ENCODE measurements around the gene PARP9. TPM values are rescaled to one million over a fixed set of nuclear protein-coding genes. Genes with fewer than 3 reads are reported as not detected.

The PARP9 gene
- total and polyA plus RNA-seq, 2 of the 4 experiments (the other 2 are of a cell fraction), result 6.7 to 7.7 TPM

- DNase-seq, result no peak
- Histone ChIP-seq H2AK5ac (ENCODE audit: low read depth, low read length) (no peak overlapping the region), H3K9me3 (ENCODE audit: control insufficient read depth, insufficient read depth, low read length) (no peaks in the 10 kb centered on the region), H3K4me2 (ENCODE audit: low read depth, low read length) (no peak overlapping the region), H3K4ac (ENCODE audit: low read depth, low read length) (no peak overlapping the region), H4K20me1 (ENCODE audit: insufficient read depth, low read length) (no peaks in the 10 kb centered on the region), H3K56ac (ENCODE audit: extremely low read depth, insufficient read depth, low read length) (no peak overlapping the region), H3K4me3 (ENCODE audit: insufficient read depth, low read depth, low read length) (no peak overlapping the region), H2BK15ac (ENCODE audit: low read depth, low read length) (no peak overlapping the region), H4K91ac (ENCODE audit: insufficient read depth, low read depth, low read length) (no peak overlapping the region), H3K27ac (ENCODE audit: insufficient read depth, low read length) (no peak overlapping the region), H3K18ac (ENCODE audit: low read depth, low read length) (no peak overlapping the region), H3K79me1 (ENCODE audit: low read depth in 1 of 2, low read length in 2 of 2) (no peaks in the 10 kb centered on the region), H3K9me1 (ENCODE audit: insufficient read depth, low read length) (no peaks in the 10 kb centered on the region), H3K27me3 (ENCODE audit: control insufficient read depth, insufficient read depth, low read length) (0 out of 2 replicates have a peak, but pooled peaks cover 4% of the 10 kb centered on the region), H3K4me1 (ENCODE audit: control insufficient read depth, insufficient read depth, low read length) (no peaks in the 10 kb centered on the region), H3K23ac (ENCODE audit: low read depth, low read length) (no peak overlapping the region), H4K8ac (ENCODE audit: low read depth in 2 of 2, low read length in 2 of 2) (no peak overlapping the region), H2AFZ (replicated peaks; ENCODE audit: low read length, poor library complexity) (no peak overlapping the region), H3K36me3 (ENCODE audit: control insufficient read depth, insufficient read depth, low read length) (no peaks in the 10 kb centered on the region), H3K9ac (ENCODE audit: low read depth, low read length) (no peak overlapping the region), H2AK9ac (replicated peaks; ENCODE audit: low read depth, low read length, poor library complexity) (no peak overlapping the region), H4K5ac (ENCODE audit: low read depth, low read length) (no peak overlapping the region), H3K14ac (replicated peaks; ENCODE audit: low read depth, low read length) (no peak overlapping the region), H2BK5ac (ENCODE audit: low read depth, low read length, poor library complexity, severe bottlenecking) (no peak overlapping the region), H2BK120ac (ENCODE audit: low read depth, low read length) (no peak overlapping the region), H2BK20ac (ENCODE audit: low read depth, low read length) (no peak overlapping the region)
- TF ChIP-seq CEBPB (IDR thresholded peaks at IDR 0.05; ENCODE audit: low read depth, low read length) (0 out of 2 replicates have a peak, but pooled peaks have one; percentile 21), CHD1 (IDR thresholded peaks at IDR 0.05; ENCODE audit: low read depth, low read length) (no peak)
- in situ Hi-C loops (cut with MboI; ENCODE audit: low sequenced_read_pairs) (no loop called here), dilution Hi-C loops (cut with HindIII; ENCODE audit: low sequenced_read_pairs, unreplicated experiment) (no loop called here), intact Hi-C loops (cut with micrococcal nuclease) (no loop called here)
- ChIA-PET CTCF (no interaction called here), POLR2A (ENCODE audit: unreplicated experiment) (no interaction called here)
- BruUV-seq (replicated peaks), result no TSS peak
- ATAC-seq (ENCODE audit: low read depth), result no peak
Measured at GRCh38 chr3:122594025-122594424, 29.9 kb upstream of the PARP9 start.

All from IMR-90 (cell line).